ENCODE measurements around the gene ACACB.

DNA sequence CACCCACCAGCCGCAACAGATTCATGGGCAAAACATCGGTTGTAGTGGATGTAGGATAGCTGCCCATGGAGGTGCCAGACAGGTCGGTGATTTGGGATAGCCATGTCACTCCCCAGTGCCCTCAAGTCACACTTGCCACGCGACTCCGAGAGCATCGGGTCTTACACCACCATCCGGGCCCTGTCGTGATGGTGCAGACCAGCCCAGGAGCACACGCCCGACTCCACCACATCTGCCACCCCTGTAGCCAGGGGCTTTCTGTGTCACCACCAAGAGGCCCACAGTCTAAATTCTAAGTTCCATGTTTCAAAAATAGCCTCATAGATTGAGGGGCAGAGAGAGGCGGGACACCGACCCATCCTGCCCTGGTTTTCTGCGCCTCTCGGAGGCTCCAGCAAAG lies 174.7 kb downstream of the ACACB start:
- TF ChIP-seq, protein P1, sequence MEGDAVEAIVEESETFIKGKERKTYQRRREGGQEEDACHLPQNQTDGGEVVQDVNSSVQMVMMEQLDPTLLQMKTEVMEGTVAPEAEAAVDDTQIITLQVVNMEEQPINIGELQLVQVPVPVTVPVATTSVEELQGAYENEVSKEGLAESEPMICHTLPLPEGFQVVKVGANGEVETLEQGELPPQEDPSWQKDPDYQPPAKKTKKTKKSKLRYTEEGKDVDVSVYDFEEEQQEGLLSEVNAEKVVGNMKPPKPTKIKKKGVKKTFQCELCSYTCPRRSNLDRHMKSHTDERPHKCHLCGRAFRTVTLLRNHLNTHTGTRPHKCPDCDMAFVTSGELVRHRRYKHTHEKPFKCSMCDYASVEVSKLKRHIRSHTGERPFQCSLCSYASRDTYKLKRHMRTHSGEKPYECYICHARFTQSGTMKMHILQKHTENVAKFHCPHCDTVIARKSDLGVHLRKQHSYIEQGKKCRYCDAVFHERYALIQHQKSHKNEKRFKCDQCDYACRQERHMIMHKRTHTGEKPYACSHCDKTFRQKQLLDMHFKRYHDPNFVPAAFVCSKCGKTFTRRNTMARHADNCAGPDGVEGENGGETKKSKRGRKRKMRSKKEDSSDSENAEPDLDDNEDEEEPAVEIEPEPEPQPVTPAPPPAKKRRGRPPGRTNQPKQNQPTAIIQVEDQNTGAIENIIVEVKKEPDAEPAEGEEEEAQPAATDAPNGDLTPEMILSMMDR (IDR thresholded peaks at IDR 0.05), result no peak
- no peak for TF ChIP-seq POLR2A (IDR thresholded peaks at IDR 0.05)

Measured in esophagus squamous epithelium (tissue), 4 donors.